Mesothelial cell of epicardium (in vitro differentiated cells): Measurements from ENCODE around the gene TRMT112. TPM values are rescaled to one million over a fixed set of nuclear protein-coding genes. Genes with fewer than 3 reads are reported as not detected.
A peak's percentile ranks its signal among the peaks of the same experiment; 100 is the strongest.
"Not testable (repeated sequence)": the region's sequence is repeated elsewhere in the genome, so short reads cannot be mapped to it uniquely, and the experiment has no call there.

Experiments
- DNase-seq, 2 experiments: peaks; one replicate each; pipeline ENCODE4 v3.0.0; 2021; ENCODE audit warnings: low spot score in 2 of 2; ENCODE audit not compliant: unreplicated experiment in 2 of 2
- H3K27ac Mint-ChIP-seq: 2 replicates; pipeline ENCODE4 v1.8.0; 2021; ENCODE audit warnings: mixed read lengths
- H3K27me3 Mint-ChIP-seq: 2 replicates; pipeline ENCODE4 v1.8.0; 2021; ENCODE audit warnings: low read depth, mixed read lengths
- H3K36me3 Mint-ChIP-seq: 2 replicates; pipeline ENCODE4 v1.8.0; 2021; ENCODE audit warnings: mixed read lengths
- H3K4me1 Mint-ChIP-seq: 2 replicates; pipeline ENCODE4 v1.8.0; 2021; ENCODE audit warnings: mixed read lengths
- H3K4me3 Mint-ChIP-seq: 2 replicates; pipeline ENCODE4 v1.8.0; 2021; ENCODE audit warnings: mild to moderate bottlenecking, moderate library complexity, mixed read lengths
- H3K9me3 Mint-ChIP-seq: 2 replicates; pipeline ENCODE4 v1.8.0; 2021; ENCODE audit warnings: mixed read lengths
- total RNA-seq: library from RNA; stranded (reverse); gene quantifications from 3 replicates; pipeline ENCODE4 v1.2.1, GENCODE V29; 2021
- TF ChIP-seq, protein P1 (sequence below): fragments of 200-600 bp; sonication (generic); IDR thresholded peaks from one replicate; pipeline ENCODE4 v1.5.0; 2021; ENCODE audit warnings: antibody characterized with exemption; ENCODE audit not compliant: unreplicated experiment

Gene TRMT112
- total RNA-seq, 1 donor from 2014 or later: 184 TPM

DNA sequence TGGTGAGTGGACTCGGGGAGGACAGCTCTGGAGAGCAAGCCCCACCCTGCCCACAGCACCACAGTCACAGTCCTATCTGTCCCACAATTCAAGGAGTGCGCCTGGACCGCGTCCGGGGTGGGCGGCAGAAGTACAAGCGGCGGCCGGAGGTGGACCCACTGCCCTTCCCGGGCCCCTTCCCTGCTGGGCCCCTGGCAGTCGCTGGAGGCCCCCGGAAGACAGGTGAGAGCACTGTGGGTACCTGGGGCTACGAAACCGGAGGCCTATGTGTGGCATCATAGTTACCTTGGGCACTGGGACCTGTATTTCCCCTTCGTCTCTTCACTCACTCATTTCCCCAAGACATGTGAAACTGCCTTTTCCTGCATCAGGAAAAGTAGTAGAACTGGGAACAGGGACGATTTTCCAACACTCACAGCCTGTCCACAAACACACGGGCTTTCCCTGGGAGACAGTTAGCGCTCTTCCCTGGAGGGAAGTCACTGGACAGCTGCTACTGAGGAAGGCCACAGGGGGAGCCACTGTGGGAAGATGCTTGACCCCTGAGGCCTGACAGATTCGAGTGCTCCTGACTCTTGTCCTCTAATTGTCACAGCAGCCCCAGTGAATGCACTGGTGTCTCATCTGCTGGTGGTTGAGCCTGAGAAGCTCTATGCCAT, 3.1 kb downstream of the TRMT112 start:
- Mint-ChIP-seq H3K4me3 (no peak overlapping the region), H3K27me3 (no peaks in the 10 kb centered on the region), H3K36me3 (peaks cover 3% of the 10 kb centered on the region), H3K27ac (no peak overlapping the region), H3K4me1 (peaks cover 19% of the 10 kb centered on the region), H3K9me3 (no peaks in the 10 kb centered on the region)
- TF ChIP-seq, protein P1, sequence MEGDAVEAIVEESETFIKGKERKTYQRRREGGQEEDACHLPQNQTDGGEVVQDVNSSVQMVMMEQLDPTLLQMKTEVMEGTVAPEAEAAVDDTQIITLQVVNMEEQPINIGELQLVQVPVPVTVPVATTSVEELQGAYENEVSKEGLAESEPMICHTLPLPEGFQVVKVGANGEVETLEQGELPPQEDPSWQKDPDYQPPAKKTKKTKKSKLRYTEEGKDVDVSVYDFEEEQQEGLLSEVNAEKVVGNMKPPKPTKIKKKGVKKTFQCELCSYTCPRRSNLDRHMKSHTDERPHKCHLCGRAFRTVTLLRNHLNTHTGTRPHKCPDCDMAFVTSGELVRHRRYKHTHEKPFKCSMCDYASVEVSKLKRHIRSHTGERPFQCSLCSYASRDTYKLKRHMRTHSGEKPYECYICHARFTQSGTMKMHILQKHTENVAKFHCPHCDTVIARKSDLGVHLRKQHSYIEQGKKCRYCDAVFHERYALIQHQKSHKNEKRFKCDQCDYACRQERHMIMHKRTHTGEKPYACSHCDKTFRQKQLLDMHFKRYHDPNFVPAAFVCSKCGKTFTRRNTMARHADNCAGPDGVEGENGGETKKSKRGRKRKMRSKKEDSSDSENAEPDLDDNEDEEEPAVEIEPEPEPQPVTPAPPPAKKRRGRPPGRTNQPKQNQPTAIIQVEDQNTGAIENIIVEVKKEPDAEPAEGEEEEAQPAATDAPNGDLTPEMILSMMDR: no peak
- DNase-seq: no peak

DNA sequence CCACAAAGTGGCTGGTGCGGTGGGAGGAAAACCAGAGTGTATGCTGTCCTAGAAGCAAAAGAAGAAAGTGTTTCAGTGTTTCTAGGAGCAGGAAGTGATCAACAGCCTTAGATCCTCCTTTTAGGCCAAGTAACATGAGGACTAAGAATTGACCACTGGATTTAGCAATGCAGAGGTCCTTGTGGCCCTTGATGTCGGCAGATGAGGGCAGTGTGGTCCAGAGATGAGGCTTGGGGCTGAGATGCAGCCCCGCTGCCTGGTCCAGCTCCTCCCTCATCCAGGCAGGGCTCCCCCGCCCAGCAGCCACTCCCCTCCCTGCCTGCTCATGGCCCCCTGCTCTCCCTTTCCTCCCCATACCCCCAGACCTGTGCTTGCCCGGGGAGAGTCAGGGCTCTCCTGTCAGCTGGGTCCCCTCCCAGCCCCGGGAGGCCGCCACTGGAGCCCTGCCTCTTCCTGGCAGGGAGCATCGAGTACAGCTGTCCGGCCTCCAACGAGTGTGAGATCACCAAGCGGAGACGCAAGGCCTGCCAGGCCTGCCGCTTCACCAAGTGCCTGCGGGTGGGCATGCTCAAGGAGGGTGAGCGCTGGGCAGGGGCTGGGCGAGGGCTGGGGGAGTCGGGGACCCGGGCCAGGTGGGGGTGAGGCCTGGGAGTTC, 3.7 kb downstream of the TRMT112 start:
- no peak for DNase-seq
- no peak overlapping the region for H3K27ac Mint-ChIP-seq
- no peak overlapping the region for H3K4me3 Mint-ChIP-seq
- peaks cover 3% of the 10 kb centered on the region for H3K36me3 Mint-ChIP-seq
- no peaks in the 10 kb centered on the region for H3K9me3 Mint-ChIP-seq
- H3K4me1 Mint-ChIP-seq: peaks cover 14% of the 10 kb centered on the region
- H3K27me3 Mint-ChIP-seq: no peaks in the 10 kb centered on the region
- TF ChIP-seq, protein P1: no peak

DNA sequence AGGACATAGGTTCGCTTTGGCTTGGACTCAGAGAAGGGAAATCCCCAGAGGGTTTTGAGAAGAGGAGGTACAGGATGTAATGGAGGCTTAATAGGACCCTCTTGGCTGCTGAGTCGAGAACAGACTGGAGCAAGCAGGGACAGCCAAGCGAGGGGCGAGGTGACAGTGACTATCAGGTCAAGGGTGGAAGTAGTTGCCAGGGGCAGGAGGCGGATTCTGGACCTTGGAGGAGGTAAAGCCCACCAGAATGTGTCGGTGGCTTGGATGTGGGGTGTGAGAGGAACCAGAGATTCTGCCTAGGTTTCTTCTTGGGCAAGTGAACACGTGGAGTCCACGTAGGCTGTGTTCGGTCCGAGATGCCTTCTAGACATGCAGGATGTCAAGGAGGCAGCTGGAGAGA, 4.4 kb downstream of the TRMT112 start:
- no peak for DNase-seq
- no peak overlapping the region for H3K27ac Mint-ChIP-seq
- no peaks in the 10 kb centered on the region for H3K27me3 Mint-ChIP-seq
- no peaks in the 10 kb centered on the region for H3K9me3 Mint-ChIP-seq
- TF ChIP-seq, protein P1: no peak
- peaks cover 14% of the 10 kb centered on the region for H3K4me1 Mint-ChIP-seq
- H3K4me3 Mint-ChIP-seq: no peak overlapping the region
- peaks cover 3% of the 10 kb centered on the region for H3K36me3 Mint-ChIP-seq

DNA sequence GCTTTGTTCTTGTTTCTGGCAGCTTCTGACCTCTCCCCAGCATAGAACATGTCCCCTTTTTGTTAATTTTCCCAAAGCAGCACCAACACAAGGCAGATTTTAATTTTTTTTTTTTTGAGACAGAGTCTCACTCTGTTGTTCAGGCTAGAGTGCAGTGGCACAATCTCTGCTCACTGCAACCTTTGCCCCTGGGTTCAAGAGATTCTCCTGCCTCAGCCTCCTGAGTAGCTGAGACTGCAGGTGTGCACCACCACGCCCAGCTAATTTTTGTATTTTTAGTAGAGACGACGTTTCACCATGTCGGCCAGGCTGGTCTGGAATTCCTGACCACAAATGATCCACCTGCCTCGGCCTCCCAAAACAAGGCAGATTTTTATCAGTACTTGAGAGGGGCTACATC, 9.6 kb downstream of the TRMT112 start:
- H3K36me3 Mint-ChIP-seq, DNase-seq, H3K9me3 Mint-ChIP-seq, H3K27me3 Mint-ChIP-seq: not testable (repeated sequence)
- Mint-ChIP-seq H3K4me3 (peak overlapping the region; percentile 15), H3K27ac (peak overlapping the region; percentile 7), H3K4me1 (peaks cover 15% of the 10 kb centered on the region)

DNA sequence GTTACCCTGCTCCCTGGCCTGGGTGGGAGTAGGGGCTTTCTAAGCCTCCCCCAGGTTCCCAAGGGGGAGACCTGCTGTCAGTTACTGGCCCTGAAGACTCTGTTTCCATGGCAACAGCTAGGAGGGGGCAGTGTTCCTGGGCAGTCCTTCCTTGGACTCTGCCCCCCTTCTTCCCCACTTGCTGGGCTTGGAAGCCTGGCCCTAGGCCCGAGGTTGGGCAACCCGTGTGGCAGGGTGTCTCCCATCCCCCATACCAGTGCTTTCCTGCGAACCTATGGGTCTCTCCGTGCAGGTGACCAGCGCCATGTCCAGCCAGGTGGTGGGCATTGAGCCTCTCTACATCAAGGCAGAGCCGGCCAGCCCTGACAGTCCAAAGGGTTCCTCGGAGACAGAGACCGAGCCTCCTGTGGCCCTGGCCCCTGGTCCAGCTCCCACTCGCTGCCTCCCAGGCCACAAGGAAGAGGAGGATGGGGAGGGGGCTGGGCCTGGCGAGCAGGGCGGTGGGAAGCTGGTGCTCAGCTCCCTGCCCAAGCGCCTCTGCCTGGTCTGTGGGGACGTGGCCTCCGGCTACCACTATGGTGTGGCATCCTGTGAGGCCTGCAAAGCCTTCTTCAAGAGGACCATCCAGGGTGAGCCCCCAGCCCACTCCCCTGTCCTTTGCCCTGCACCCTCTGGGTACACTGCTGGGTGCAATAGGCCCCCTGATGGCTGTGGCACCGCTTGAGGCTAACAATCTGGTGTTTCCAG, 10.3 kb downstream of the TRMT112 start:
- DNase-seq: no peak
- peaks cover 7% of the 10 kb centered on the region for H3K27me3 Mint-ChIP-seq
- no peak overlapping the region for H3K27ac Mint-ChIP-seq

More for the DNA sequence above, 10.3 kb downstream of the TRMT112 start:
- H3K4me1 Mint-ChIP-seq: peaks cover 15% of the 10 kb centered on the region
- H3K4me3 Mint-ChIP-seq: peak overlapping the region; percentile 86
- peaks cover 5% of the 10 kb centered on the region for H3K36me3 Mint-ChIP-seq
- TF ChIP-seq, protein P1: no peak
- H3K9me3 Mint-ChIP-seq: no peaks in the 10 kb centered on the region
